ENCODE data around the gene MRPL14. TPM values are rescaled to one million over a fixed set of nuclear protein-coding genes. Genes with fewer than 3 reads are reported as not detected.

Gene MRPL14
- polyA plus RNA-seq, 1 experiment: 58.4 TPM

GRCh38 chr6:44073612-44074438 is 53.4 kb downstream of the MRPL14 start:
- no peak for DNase-seq (ENCODE audit: low read depth)
- Histone ChIP-seq H3K4me3 (ENCODE audit: low read depth, low read length) (peak overlapping the region; percentile 17), H3K36me3 (ENCODE audit: control insufficient read depth, insufficient read depth, low read length) (no peaks in the 10 kb centered on the region), H3K27me3 (ENCODE audit: control insufficient read depth, insufficient read depth, low read length) (no peaks in the 10 kb centered on the region)
- peak; percentile 41 for TF ChIP-seq CTCF (IDR thresholded peaks at IDR 0.05; ENCODE audit: insufficient read depth, low read depth, low read length)
- ChIA-PET POLR2A (interaction anchor here (1.9 kb wide), 1 partner anchor 304 kb away, joined by 7 read pairs; the partner anchor contains the start of gene VEGFA), CTCF (interaction anchor here (0.6 to 17.3 kb wide), 37 partner anchors 9 to 618 kb away, joined by 3 to 338 read pairs (median 5); partner anchors contain the start of genes DLK2 and VEGFA)

- ChIA-PET CTCF (interaction anchor here (1.0 to 17.3 kb wide), 13 partner anchors 11 to 406 kb away, joined by 4 to 338 read pairs (median 12); partner anchors contain the start of gene VEGFA), POLR2A (interaction anchor here (1.9 kb wide), 1 partner anchor 303 kb away, joined by 7 read pairs; the partner anchor contains the start of gene VEGFA)
- no peak for DNase-seq (ENCODE audit: low read depth)
- Histone ChIP-seq H3K4me3 (ENCODE audit: low read depth, low read length) (peak overlapping the region; percentile 17), H3K36me3 (ENCODE audit: control insufficient read depth, insufficient read depth, low read length) (no peaks in the 10 kb centered on the region), H3K27me3 (ENCODE audit: control insufficient read depth, insufficient read depth, low read length) (no peaks in the 10 kb centered on the region)
- TF ChIP-seq CTCF (IDR thresholded peaks at IDR 0.05; ENCODE audit: insufficient read depth, low read depth, low read length): no peak
These were observed 54.2 kb downstream of the MRPL14 start for GRCh38 chr6:44072959-44073611.

- CTCF ChIA-PET: interaction anchor here (1.0 to 17.3 kb wide), 9 partner anchors 14 to 406 kb away, joined by 3 to 338 read pairs (median 20); partner anchors contain the start of gene VEGFA
- Histone ChIP-seq H3K27me3 (ENCODE audit: control insufficient read depth, insufficient read depth, low read length) (no peaks in the 10 kb centered on the region), H3K4me3 (ENCODE audit: low read depth, low read length) (no peak overlapping the region), H3K36me3 (ENCODE audit: control insufficient read depth, insufficient read depth, low read length) (no peaks in the 10 kb centered on the region)
- TF ChIP-seq CTCF (IDR thresholded peaks at IDR 0.05; ENCODE audit: insufficient read depth, low read depth, low read length): no peak
- DNase-seq (ENCODE audit: low read depth): no peak
- POLR2A ChIA-PET: no interaction called here
These were observed 54.7 kb downstream of the MRPL14 start for GRCh38 chr6:44072452-44072958.

- POLR2A ChIA-PET: no interaction called here
- no peaks in the 10 kb centered on the region for H3K36me3 ChIP-seq (ENCODE audit: control insufficient read depth, insufficient read depth, low read length)
- CTCF ChIA-PET: interaction anchor here (1.6 to 17.3 kb wide), 6 partner anchors 14 to 405 kb away, joined by 3 to 338 read pairs (median 30); partner anchors contain the start of gene VEGFA
- no peaks in the 10 kb centered on the region for H3K27me3 ChIP-seq (ENCODE audit: control insufficient read depth, insufficient read depth, low read length)
- TF ChIP-seq CTCF (IDR thresholded peaks at IDR 0.05; ENCODE audit: insufficient read depth, low read depth, low read length): no peak
- H3K4me3 ChIP-seq (ENCODE audit: low read depth, low read length): no peak overlapping the region
- DNase-seq (ENCODE audit: low read depth): peak; percentile 82
These were observed 55.4 kb downstream of the MRPL14 start for GRCh38 chr6:44071670-44072451.
